Fibroblast of skin of scalp (primary cell): ENCODE data around the gene NTNG1.
"Not testable (repeated sequence)": the region's sequence is repeated elsewhere in the genome, so short reads cannot be mapped to it uniquely, and the experiment has no call there.

Experiments used
- DNase-seq: peaks from one replicate; pipeline ENCODE4 v3.0.0-alpha.2; 2013

NTNG1 gene

DNA sequence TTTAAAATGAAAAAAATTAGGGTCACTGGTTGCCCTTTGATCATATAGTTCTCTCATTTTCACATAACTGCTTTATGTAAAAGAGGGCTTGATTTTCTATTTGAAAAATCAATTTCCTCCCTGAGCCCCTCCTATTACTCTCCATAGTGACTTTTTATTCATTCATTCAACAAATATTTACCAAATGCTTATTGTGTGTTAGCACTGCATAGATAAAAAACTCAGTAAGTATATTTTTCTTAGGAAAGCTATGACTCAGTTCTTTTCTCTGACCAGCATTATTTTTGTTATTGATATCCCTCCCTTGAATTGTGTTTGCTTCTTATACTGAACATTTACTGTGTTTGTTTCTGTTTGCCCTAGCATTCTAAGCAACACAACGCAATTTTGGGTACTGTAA lies 59.8 kb downstream of the NTNG1 start:
- no peak for DNase-seq

DNA sequence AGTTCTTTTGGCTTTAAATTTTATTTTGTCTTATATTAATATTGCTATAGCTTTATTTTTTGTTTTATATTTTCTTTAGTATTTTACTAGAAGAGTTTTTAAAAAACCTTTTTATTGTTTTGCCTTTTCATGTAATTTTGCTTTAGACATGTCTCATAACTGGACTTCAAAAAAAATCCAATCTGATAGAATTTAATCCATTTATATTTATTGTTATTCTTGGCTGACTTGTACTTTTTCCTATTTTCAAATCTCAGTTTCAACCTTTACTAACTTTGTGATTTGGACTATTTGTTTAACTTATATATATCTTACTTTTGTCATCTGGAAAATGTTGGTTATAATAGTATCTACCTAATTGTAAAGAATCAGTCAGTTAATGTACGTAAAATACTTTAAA lies 61.2 kb downstream of the NTNG1 start:
- DNase-seq: no peak

GRCh38 chr1:107213225-107213624 lies 72.4 kb downstream of the NTNG1 start:
- DNase-seq: no peak

DNA sequence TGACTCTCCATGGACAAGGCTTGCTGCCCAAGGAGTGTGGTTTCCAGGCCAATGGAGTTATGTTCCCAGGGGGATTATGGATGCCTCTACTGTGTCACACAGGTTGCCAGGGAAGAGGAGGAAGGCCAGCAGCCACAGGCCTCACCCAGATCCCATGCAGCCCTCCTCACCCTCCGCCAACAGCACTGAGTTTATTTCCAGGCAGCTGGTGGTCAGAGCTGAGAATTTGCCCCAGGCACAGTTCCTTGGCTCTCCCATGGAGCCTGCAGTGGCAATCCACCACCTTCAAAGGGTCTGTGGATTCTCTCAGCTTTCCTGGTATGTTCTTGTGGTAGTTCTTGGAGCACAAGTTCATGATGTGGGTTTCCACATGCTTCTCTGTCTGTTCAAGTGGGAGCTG lies 79.2 kb downstream of the NTNG1 start:
- DNase-seq: peak; percentile 27

DNA sequence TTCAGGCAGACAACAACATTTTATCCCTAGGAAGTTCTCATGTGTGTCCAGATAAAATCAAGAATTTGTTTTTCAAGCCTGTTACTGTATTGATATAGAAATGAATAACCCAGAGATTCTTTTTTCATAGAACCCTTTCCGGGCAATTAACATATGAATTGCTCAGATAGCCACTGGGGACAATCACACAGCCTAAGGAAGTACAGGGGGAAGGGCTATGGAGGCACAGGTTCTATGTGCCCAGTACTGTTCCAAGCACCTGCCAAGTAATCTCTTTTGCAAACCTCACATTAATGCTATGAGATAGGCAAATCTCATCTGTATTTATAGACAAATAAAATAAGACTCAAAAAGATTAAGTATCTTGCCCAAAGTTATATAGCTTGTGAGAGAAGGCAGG lies 84.9 kb downstream of the NTNG1 start:
- no peak for DNase-seq

DNA sequence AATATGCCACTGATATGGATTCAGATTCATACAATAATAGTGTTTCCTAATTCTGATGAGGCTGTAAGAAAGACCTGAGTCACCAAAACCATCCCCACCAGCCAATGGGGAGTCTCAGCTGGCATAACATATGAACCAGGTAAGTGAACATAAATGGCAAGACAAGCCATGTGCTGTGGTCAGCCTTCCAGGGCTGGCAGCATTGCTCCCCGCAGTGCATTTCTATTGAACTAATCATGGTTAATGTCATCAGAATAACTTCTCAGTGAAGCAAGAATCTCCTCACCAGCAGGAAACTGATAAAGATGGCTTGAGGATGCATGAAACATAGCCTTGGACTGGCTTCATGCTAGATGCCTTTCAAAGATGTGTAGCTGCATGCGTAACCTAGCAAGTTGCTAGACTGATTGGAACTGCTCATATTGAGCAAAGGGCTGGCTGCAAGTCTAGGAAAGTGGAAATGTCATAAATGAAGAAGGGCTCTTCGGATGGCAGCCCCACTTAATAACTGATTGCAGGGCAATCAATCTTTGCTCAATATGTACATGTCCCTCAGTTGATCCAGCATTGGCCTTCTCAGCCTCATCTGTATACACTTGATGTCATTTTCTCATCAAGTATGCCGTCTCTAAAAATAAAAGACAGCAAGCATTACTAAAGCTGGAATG lies 88.0 kb downstream of the NTNG1 start:
- DNase-seq: peak; percentile 33

DNA sequence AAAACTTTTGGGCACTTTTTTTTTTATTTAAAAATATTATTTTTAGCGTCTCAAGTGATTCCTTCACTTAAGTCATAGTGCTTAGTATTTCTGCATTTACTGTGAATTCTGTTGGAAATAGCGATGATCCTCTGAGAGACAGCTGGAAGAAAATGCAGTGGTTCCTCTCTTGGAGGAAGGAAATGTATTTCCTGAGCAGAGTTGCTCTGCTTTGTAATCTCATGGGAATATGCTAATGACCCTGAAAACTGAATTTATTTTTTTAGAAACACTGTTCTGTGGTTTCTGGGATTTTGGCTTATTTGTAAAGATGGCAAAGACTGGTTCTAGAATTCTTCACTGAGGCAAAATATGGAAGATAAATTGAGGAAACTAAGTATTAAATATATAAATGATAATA lies 88.9 kb downstream of the NTNG1 start:
- DNase-seq: no peak

DNA sequence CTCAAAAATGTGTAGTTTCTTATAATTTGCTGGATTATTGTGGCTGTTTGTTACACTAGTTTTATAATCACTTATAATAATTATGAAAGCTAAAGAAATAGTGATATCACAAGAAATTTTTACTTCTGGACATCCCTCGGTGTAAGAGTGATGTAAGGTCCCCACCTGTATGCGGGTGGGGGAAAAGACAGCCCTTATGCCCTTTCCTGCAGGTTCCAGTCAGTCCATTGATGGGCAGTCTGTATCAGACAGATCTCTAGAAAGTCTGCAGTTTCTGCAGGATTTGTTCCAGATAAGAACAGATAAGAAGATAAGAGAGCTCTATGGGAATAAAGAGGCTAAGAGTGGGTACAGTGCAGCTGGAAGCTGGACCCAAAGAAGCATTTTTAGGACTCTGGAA lies 89.3 kb downstream of the NTNG1 start:
- no peak for DNase-seq

DNA sequence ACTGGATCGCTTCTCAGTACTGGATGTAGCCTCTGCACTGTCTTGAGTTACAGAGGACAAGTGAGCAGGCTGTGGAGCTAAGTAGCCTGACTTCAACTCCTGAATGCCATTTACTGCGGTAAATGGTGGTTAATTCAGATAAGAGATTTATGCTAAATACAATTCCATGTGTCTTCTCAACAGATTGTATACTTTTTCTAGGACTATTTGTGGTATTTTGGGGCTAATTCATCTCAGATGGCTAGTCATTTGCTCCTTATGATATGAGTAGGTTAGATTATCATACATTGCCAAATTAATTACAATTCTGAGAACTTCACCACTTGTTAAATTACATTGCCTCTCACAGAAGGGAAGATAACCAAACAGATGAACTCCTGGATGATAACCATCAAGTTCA lies 90.5 kb downstream of the NTNG1 start:
- no peak for DNase-seq

DNA sequence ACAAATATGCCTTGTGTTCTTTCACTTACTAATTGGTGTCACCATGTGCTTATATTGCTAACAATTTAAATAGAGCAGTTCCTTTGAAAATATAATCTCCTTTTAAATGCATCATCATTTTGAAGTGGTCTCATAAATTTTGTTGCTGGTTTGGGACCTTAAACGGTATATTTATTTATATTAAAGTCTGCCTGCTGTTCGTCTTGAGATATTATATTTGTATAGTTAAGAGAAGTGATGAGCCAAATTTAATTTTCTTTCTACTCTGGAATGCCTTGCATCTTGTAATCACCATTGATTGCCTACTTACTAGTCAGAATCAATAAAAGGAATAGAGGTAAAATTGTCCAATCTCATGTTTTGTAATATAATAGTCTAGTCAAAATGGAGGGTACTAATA lies 91.6 kb downstream of the NTNG1 start:
- DNase-seq: no peak

- not testable (repeated sequence) for DNase-seq
These were observed 95.9 kb downstream of the NTNG1 start for GRCh38 chr1:107236760-107237159.

- no peak for DNase-seq
These were observed 102.6 kb downstream of the NTNG1 start for GRCh38 chr1:107243461-107243860.

DNA sequence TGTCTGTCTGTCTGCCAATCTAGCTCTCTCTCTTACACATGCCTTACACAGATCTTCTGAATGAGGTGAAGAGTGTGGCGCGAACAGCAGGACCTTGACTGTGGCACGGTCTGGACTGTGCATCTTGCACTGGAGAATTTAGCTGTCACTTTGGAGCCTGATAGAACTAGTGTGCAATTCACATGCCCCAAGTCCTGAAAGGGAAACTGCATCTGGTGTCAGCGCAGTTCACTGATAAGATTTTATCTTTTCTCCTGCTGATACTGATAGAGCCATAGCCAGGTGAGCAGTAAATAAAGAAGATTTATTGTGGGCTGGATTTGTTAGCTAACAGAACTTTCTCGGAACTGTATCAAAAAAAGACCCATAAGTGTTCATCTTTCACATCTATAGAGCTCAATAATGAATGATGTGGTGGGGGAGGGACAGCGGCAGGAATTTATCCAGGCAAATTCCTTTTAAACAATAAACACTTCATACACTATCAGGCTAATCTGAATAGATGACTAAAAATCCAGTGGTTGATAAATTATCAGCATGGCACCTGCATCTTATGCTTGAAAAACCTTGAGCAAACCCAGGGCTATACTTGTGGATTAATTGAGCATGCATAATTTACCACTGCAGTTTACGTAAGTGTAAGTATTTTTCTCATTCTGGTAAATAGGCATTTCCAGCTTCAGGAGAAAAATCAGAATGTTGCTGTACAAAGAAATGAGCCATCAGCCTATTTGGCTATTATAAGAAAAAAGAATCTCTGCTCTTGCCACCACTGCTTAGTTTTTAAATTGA lies 104.1 kb downstream of the NTNG1 start:
- DNase-seq: no peak

- DNase-seq: no peak
These were observed 106.0 kb downstream of the NTNG1 start for GRCh38 chr1:107246775-107247345.

GRCh38 chr1:107247679-107248078 lies 106.8 kb downstream of the NTNG1 start:
- DNase-seq: no peak

DNA sequence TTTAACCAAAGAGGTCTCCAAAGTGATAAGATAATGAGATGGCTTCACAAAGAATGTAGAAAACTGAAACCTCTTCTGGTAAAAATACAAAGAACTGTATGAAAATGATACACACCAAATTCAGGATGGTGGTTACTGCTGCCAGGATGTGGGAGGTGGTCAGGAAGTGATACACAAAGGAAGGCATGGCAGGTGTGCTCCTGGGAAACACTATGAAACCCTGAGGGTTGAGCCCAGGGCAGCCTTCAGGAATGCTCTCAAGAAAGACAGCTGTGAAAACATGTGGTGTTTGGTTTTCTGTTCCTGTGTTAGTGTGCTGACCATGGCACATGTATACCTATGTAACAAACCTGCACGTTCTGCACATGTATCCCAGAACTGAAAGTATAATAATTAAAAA lies 109.3 kb downstream of the NTNG1 start:
- no peak for DNase-seq

DNA sequence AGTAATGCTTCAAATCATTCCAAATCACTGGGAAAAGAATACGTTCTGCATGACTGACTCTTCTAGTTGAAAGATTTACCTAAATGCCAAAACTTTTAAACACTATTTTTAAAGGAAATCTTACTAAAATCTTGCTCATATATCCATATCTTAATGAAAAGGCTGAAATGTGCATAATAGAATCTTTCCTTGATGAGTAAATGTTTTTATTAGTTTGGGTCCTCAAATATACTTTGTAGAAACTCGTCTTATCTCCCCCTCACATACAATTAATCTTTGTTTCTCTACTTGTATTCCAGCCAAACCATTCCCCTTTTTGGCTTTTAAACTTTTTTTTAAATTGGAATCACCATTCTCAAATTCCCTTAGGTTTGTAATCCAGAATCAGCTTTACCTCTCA lies 110.2 kb downstream of the NTNG1 start:
- no peak for DNase-seq

- no peak for DNase-seq
These were observed 111.0 kb downstream of the NTNG1 start for GRCh38 chr1:107251839-107252238.

DNA sequence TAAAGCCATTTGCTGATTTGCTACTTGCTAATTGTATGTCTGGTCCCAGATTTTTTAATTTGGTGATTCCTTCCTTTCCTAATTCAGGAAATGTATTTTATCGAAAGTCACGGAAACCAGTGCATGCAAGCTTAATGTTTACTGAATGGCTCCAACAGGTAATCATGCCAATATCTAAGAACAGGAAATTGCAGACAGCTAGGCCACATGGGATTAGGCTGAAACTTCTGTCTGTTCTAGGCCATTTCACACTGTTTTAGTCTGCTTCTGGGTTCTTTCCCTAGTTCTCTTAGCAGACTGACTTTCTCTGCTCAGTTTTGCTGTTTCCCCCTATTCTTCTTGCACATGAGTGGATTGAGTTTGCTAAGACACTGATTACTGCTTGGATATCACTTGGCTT lies 111.4 kb downstream of the NTNG1 start:
- no peak for DNase-seq

DNA sequence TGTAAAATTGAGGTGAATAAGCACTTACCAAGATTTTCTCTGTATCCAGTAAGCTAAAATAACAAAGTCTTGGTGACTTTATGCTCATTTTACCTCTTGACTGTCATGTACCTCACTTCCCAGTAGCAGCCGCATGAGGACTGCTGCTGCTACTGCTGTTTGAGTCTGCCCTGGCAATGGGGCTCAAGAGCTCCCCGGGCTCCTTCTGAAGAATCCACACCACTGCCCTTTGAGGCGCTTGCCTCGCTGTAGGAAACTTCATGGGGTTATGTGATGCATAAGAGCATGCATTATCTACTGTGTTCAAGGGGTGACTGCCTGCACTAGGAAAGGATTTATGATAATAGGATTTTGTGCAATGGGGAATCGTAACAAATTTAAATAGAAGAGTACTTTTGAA lies 113.5 kb downstream of the NTNG1 start:
- DNase-seq: no peak

DNA sequence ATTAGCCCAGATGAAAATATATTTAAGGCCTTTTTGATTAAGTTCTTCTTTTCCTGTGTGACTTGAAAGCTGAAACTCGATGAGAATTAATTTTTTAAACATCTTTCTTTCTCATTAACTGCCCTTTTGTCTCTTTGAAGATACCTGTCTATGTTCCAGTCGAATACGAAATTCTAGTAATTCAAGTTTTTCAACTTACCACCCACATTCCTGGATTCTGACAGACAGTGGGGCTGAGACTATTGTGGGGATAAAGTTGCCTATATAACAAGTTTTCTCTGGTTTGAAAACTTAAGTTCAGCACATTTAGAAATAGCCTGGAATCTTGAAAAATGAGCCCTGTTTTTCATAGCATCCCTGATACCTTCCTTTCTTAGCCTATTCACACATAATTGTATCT lies 114.6 kb downstream of the NTNG1 start:
- DNase-seq: no peak

DNA sequence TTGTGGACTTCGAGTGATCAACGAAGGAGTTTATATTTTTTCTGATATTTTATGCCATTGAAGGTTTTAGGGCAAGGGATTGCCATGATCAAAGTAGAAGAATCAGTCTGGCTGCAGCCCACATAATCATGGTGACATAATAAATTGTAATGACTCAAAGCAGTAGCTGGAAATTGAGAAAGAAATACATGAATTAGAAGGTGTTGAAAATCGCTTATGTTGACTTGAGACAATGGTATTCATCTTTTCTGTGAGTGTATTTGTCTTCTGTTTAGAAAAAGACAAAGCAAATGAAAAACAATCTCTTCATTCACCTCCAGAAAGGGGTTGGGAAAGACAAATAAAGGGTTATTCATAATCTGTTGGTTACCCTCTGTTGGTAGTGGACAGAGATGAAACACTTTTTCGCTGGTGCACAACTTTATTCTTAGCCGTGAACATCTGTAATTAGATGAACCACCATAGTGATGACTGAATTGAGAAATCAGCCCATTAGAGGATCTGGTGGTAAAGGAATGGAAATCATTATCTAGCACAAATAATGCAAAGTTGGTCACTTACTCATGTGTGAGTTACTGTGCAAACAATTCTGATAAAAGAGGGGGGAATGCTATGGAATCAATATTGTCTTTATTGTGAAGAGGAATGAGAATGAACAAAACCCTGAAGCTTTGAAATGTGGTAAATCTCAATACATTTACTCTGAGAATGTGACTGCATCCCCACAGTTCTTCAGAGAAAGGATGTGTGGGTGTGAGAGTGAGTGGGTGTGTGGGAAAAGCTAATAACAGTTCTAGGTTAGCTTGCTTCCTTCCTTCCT lies 121.8 kb downstream of the NTNG1 start:
- DNase-seq: peak; percentile 74

GRCh38 chr1:107263291-107263915 lies 122.6 kb downstream of the NTNG1 start:
- DNase-seq: peak; percentile 14
